Stimulated activated CD8-positive, alpha-beta memory T cell treated with anti-CD3 and anti-CD28 coated beads, Interleukin-4, amount 100 ng/mL, for 1 hour (primary cell): ENCODE results near the gene RILPL2.
"Not testable (repeated sequence)": the region's sequence is repeated elsewhere in the genome, so short reads cannot be mapped to it uniquely, and the experiment has no call there.

Experiments
- DNase-seq, 2 donors: peaks; one replicate each; pipeline ENCODE4 v3.0.0-alpha.2; 2020; ENCODE audit warnings: low read depth in 2 of 2, low spot score in 1 of 2

Gene RILPL2, protein sequence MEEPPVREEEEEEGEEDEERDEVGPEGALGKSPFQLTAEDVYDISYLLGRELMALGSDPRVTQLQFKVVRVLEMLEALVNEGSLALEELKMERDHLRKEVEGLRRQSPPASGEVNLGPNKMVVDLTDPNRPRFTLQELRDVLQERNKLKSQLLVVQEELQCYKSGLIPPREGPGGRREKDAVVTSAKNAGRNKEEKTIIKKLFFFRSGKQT

DNA sequence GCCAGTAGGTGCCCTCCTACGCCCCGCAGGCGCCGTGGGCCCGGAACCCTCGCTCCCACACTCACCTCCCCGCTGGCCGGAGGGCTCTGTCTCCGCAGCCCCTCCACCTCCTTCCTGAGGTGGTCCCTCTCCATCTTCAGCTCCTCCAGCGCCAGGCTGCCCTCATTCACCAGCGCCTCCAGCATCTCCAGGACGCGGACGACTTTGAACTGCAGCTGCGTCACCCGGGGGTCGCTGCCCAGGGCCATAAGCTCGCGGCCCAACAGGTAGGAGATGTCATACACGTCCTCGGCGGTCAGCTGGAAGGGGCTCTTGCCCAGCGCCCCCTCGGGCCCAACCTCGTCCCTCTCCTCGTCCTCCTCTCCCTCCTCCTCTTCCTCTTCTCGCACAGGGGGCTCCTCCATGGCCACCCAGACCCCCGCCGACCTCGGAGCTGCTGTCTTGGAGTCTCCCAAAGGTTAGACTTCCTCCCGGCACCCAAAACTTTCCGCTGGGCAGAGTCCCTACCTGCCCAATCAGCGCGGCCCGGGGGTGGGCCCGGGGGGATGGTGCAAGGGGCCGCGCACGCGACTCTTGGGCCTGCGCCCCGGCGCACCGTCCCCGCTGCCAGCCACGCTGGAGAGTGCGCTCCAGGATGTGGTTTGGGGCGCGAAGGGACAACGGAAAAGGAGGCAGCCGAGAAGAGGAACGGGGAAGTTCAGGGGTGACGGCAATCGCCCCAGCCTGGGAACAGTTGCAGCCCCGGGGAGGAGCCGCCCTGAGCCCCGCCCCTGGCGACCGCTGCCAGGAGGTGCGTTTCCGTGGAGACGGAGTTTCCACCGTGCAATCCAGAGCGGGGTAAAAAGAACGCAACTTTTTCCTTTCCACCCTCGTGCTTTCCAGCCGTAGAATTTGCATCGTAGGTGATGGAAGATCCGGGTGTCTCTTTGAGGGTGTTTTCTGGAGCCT, at the start of gene RILPL2:
Gene RILPL2 (minus strand): TSS at position 668 of the 948 bp plus-strand sequence. CDS start 264 bp downstream, at position 404.
- DNase-seq: peak; percentile 75 to 86

DNA sequence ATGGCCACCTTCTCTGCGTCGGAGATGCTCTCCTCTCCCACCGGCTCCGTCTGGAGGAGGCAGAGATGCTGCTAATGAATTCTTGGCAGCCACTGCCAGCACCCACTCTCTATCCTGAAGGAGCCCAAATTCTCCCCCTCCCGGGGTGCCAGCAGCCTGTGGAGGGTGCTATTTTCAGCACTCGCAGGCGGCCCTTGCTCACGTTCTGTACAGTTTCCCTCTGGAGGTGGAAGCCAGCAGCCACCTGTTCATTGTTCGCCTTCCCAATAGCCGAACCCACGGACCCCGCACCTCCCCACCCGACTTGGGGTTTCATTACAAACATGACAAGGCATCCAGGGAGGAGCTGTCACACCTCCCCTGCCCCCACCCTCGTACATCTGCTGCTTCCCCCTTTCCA, 49.3 kb upstream of the RILPL2 start:
- no peak for DNase-seq

DNA sequence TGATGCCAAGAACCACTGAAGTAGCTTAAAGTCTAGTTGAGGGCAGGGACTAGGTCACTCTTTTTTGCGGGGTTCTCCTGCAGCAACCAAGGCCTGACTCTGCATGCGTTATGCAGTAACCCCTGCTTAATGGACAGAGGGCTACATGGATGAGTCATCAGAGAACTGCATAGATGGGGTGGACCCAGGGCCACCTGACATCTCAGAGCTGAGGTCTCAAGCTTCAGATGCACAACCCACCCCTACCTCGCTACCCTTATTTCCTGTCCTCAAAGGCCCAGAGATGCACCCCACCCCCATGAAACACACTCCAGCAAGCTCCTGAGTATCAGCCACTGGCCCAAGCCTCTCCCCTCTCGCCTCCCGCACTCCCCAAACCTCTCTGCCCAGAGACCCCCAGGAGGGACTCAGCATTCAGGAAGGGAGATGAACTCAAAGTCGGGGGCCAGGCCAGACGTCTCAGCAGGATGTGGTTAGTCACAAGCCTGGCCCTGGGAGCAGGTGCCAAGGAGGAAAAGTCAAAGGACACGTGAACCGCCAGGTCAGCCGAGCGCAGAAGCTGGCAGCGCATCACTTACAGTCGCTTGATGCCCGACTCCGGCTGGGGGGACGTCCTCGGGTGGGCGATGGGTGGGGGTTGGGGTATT, 47.2 kb upstream of the RILPL2 start:
- no peak for DNase-seq

DNA sequence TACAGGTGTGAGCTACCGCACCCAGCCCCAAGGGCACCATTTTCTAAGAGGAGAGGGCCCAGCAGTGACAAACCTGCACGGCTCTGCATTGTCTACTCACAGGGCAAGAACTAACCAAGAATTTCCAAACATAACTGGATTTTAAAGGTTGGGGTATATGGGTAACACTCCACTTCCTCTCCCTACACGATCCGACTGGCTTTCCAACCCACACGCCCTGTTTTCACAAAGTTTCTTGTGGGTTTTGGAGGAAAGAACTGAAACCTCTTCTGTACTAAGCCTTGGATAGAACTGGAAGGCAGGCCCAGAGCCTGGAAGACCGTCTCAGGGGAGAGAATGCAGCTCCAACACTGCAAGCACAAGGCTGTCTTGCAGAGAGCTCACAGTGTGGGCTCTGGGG, 46.4 kb upstream of the RILPL2 start:
- DNase-seq: no peak

DNA sequence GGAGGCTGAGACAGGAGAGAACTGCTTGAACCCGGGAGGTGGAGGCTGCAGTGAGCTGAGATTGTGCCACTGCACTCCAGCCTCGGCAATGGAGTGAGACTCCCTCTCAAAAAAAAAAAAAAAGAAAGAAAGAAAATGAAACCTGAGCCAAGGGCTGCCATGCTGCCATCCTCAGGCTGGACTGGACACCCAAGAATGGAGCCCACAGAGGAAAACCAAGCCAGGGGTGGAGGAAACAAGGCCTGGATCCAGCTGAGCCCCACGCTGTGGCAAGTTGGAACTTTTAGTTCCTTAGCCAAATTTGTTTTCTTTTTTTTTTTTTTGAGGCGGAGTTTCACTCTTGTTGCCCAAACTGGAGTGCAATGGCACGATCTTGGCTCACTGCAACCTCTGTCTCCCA, 44.8 kb upstream of the RILPL2 start:
- not testable (repeated sequence) for DNase-seq

DNA sequence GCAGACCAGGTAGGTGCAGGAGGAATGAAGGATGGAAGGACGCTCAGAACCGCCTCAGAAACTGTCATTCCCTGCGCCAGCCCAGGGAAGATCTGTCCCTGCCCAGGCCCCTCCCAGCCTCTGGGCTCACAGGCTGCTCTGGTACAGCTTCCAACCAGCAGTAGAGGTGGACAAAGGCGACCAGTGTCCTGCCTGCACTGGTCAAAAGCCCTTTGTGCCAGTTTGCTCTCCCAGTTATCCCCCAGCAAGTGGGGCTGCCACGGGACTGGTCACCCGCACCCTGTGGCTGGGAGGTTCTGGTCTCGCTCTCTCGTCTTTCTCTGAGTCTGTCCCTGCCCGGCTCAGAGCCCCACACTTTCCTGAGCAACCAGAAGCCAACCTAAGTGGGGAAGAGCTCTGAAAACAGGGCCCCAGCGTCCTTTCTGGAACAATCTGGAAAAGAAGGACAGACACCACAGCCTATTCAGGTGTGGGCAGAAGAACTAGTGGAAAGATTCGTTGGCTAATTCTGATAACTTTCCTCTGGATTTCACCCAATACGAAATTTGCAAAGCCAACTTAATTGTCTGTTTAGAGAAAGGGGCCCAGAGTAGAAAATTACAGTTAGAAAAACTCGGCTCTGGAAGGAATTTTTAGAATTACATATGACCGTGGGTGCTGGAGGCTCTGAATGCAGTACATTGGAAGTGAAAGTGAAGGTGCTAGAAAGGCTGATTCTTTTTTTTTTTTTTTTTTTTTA, 43.1 kb upstream of the RILPL2 start:
- no peak for DNase-seq

DNA sequence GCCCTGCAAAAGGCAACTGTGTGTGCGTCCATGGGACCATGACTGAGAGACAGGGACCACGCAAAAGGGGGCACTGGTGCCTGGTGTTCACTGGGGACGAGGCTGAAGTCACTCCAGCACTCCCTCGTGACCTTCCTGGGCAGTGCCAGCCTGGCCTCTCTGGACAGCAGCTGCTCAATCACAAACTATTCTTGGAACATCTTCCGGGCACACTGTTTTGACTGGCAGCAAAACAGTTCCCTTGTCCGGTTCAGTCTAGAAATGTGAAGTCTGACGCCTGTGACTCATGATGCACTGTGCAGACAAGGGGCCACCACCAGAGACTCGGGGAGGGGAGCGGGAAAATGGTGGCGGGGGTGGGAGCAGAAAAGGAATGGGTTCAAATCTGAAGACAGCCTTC, 42.3 kb upstream of the RILPL2 start:
- no peak for DNase-seq

DNA sequence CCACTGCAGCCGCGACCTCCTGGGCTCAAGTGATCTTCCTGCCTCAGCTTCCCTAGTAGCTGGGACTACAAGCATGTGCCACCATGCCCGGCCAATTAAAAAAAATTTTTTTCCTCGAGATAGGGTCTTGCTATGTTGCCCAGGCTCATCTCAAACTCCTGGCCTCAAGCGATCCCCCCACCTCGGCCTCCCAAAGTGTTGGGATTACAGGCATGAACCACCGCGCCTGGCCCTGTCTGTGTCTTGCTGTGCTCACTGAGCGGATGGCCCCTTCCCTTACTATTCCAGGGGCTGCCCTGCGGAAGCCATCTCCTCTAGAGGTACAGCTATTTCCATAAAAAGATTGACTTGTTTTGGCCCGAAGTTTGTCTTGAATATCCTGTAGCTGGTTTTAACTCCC, 41.6 kb upstream of the RILPL2 start:
- DNase-seq: no peak

DNA sequence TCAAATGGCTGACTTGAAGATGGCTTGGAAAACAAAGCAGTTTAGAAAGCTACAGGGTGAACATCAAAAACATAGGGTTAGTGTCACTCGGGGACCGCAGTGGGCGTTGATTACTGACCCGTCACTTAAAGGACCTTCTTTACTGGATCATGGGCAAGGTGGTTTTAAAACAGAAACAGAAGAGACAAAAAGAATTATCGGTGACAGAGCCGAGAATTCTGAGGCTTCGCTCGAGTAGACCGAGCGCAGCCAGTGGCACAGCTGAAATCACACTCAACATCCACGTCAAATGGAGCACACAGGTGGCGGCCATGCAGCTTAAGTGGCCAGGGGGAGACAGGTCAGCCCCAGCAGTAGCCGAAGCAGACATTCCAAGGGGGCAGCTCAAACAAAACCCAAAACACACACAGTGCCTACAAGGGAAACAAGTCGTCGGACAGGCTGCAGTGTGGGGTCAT, 38.8 kb upstream of the RILPL2 start:
- DNase-seq: no peak

DNA sequence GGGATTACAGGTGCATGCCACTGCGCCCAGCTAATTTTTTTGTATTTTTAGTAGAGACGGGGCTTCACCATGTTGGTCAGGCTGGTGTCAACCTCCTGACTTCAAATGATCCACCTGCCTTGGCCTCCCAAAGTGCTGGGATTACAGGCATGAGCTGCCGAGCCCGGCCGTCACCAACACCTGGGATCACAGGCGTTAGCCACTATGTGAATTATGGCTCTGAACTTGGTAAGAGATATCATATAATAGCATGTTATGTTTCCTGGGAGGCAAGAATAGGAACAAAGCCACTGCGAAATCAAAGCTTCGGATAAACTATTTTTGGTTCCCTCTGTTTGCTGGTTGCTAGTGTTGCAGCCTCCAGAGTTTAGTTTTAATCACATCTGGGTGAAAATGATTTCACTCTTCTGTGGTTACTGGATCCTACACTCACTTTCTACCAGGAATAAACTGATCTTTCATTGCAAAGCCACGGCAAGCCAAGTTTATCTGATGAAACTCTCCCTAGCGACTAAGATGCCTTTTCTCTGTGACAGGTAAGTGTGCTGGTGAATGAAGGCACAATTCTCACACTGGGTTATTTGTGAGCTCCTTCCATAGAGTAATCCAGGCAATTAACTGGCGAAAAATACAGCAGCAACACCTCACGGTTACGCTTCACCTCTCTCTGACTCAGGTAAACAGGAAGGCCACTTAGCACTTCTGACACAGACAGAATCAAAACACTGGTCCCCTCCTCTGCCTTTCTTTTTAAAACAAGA, 38.2 kb upstream of the RILPL2 start:
- no peak for DNase-seq

DNA sequence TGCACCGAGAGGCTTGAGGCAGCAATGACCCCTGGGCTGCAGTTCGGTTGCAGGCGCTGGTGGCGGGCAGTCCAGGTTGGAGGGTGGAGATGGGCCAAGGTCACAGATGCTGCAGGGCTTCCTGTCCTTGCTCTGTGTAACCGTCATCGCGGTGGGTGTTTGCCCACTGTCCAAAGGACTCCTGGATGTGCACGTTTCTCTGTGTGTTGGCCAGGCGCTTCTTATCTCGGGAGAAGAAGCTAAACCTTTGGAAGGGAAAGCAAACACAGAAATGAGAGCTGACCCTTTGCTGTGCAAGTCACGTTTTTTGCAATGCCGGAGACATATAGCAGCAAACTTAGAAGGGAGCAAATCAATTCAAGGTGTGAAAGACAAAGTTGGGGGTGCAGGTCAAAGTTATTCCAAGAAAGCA, 36.0 kb upstream of the RILPL2 start:
- no peak for DNase-seq

DNA sequence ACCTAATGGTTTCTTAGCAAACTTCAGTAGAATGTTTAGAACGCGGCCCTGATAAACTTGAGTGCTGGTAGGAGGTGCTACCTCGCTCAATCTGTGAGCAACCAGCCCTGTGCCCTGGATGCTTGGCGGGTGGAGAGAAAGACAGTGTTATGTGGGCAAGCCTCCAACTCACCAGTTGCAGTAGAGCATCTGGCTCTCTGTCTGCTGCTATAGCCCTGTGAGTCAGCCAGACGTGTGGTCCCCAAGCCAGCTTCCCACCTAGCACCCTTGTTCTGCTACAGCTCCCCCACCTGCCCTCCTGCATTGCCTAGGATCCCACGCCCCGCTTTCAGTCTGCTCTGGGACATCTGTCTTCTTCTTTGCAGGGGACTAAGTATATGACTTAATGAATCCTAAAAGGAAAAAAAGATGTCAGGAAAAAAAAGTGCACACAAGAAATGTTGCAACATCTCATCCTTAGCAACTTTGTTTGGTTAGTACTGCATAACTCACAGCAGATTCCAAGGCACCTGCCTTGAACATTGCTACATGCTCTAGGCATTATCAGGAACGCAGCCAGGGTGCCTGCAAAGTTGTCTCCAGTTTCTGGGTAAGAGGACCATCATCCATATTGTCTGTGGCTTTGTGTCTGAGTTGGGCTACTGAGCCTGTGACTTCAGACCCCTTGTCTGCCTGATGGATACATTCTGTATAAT, 35.0 kb upstream of the RILPL2 start:
- no peak for DNase-seq

DNA sequence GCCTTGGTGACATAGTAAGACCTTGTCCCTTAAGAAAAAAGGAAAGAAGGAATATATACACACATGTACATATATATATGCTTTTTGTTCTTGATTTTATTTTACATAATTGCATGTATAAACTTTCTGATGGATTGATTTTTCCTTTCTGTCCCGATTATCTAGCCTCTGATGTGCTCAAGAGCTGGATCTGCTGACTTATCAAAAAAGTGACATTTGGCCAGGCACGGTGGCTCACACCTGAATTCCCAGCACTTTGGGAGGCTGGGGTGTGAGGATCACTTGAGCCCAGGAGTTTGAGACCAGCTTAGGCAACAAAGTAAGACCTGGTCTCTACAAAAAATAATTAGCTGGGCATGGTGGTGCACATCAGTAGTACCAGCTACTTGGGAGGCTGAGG, 33.5 kb upstream of the RILPL2 start:
- no peak for DNase-seq

DNA sequence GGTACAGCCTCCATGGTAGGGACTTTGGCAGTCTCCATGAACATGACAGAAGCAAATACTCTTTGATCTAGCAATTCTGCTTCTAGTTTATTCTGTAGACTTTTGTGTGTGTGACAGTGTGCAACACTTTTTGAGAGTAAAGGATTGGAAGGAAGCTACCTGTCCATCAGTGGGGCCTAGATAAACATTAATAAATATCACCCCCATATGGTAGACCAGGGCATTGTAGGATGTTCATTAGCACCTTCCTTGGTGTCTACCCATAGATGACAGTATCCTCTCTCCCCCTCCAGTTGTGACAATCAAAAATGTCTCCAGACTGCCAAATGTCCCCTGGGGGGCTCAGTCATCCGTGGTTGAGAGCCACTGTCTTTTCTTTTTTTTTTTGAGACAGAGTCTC, 32.3 kb upstream of the RILPL2 start:
- DNase-seq: no peak

DNA sequence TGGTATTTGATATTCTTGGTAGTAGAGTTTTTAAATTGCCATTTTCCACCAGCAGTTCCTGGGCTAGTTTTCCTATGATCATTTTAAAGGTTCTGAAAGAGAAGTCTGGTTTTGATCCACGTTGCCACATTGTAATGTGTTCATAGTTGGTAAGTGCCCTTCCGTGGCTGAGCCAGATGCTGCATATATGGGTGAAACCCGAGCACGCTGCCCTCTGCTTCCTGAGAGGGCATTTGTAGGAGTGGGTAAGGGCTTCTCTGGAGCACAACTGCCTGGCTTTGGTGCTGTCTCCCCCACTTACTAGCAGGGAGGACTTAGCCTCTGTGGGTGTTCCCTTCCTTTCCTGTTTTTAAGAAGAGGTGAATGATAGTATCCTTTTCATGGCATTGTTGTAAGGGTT, 28.6 kb upstream of the RILPL2 start:
- DNase-seq: no peak

DNA sequence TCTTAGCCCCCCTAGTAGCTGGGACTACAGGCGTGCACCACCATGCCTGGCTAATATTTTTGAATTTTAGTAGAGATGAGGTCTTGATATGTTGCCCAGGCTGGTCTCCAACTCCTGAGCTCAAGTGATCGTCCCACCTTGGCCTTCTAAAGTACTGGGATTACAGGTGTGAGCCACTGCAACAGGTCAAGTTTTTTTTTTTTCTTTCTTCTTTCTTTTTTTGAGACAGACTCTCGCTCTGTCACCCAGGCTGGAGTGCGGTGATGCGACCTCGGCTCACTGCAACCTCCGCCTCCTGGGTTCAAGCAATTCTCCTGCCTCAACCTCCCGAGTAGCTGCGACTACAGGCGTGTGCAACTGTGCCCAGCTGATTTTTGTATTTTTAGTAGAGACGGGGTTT, 26.7 kb upstream of the RILPL2 start:
- DNase-seq: not testable (repeated sequence)

DNA sequence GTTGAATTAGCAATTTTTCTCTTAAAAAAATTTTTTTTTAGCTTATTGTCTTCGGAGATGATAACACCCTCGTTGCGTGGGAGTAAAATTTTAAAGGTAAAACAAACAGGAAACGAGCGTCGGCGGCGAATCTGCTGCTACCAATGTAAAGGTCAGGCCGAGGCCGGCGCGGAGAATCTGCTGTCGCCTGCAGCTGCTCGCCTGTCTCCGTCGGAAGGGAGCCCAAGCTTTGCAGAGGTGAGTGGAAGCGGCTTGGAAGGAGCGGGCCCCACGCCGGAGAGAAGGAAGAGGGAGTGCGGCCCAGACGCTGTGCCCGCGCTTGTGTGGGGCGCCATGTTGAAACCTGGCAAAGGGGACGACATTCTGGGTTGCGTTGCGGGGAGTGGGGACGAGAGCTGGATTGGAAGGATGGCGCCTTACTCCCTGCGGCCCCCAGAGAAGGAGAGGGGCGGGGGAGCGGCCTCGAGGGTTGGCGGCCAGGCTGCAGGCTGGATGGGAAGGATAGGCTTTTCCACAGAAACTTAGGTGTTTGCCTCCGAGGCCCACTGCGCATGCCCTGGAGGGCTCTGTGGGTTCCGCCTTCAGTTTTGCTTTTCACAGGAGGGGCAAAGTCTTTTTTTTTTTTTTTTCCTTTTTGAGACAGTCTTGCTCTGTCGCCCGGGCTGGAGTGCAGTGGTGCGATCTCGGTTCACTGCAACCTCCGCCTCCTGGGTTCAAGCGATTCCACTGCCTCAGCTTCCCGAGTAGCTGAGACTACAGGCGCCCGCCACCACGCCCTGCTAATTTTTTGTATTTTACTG, 21.7 kb upstream of the RILPL2 start, which contains the start of gene SNRNP35:
Gene SNRNP35 (plus strand): TSS at position 160 of the 800 bp plus-strand sequence. CDS start 7,402 bp downstream, outside the sequence.
- peak; percentile 63 to 78 for DNase-seq

DNA sequence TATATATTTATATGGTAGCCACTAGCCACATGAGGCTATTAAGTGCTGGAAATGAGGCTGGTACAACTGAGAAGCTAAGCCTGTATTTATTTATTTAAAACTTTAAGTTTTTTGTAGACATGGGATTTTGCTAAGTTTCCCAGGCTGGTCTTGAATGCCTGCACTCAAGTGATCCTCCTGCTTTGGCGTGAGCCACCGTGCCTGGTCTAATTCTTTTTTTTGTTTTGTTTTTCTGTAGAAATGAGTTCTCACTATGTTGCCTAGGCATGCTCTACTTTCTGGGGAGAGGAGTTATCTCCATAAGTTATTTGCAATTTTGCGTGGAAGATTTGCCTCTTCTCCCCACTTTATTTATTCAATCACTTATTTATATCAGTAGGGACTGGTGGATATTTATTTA, 16.7 kb upstream of the RILPL2 start:
- no peak for DNase-seq

DNA sequence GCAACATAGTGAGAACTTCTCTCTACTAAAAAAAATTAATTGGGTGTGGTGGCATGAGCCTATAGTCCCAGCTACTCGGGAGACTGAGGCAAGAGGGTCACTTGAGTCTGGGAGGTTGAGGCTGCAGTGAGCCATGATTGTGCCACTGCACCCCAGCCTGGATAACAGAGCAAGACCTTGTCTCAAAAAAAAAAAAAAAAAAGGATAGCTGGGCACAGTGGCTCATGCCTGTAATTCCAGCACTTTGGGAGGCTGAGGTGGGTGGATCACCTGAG, 15.7 kb upstream of the RILPL2 start:
- DNase-seq: not testable (repeated sequence)
